ENCODE results near the gene KIF23.

KIF23 gene

DNA sequence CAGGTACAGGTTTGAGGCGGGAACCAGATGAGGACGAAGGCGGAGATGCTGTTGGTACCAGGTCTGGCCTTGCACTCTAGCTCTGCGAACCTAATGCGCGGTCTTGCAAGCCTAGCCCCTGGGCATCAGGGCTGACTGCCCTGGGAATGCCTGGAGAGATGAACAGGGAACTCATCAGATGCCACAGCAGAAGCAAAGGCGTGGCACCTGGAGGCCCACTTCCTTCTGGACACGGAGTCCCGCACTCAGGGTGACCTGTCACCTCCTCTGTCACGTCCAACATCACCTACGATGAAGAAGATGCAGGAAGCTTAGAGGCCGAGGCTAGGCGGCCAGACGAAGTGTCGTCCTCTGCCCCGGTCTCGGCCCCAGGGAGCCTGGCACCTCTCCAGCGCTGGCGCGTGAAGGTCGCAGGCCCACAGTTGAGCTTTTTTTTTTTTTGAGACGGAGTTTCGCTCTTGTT lies 47.9 kb downstream of the KIF23 start:
- no peak for DNase-seq
- Histone ChIP-seq H3K27me3 (ENCODE audit: insufficient read depth, low read depth, severe bottlenecking) (no peaks in the 10 kb centered on the region), H3K4me3 (ENCODE audit: low read depth, low read length) (peak overlapping the region; percentile 26), H3K27ac (no peak overlapping the region), H3K9me3 (ENCODE audit: severe bottlenecking) (no peaks in the 10 kb centered on the region), H3K36me3 (peaks cover 3% of the 10 kb centered on the region)
- TF ChIP-seq, protein P1, sequence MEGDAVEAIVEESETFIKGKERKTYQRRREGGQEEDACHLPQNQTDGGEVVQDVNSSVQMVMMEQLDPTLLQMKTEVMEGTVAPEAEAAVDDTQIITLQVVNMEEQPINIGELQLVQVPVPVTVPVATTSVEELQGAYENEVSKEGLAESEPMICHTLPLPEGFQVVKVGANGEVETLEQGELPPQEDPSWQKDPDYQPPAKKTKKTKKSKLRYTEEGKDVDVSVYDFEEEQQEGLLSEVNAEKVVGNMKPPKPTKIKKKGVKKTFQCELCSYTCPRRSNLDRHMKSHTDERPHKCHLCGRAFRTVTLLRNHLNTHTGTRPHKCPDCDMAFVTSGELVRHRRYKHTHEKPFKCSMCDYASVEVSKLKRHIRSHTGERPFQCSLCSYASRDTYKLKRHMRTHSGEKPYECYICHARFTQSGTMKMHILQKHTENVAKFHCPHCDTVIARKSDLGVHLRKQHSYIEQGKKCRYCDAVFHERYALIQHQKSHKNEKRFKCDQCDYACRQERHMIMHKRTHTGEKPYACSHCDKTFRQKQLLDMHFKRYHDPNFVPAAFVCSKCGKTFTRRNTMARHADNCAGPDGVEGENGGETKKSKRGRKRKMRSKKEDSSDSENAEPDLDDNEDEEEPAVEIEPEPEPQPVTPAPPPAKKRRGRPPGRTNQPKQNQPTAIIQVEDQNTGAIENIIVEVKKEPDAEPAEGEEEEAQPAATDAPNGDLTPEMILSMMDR (IDR thresholded peaks at IDR 0.05; ENCODE audit: low read depth, low read length), result no peak

DNA sequence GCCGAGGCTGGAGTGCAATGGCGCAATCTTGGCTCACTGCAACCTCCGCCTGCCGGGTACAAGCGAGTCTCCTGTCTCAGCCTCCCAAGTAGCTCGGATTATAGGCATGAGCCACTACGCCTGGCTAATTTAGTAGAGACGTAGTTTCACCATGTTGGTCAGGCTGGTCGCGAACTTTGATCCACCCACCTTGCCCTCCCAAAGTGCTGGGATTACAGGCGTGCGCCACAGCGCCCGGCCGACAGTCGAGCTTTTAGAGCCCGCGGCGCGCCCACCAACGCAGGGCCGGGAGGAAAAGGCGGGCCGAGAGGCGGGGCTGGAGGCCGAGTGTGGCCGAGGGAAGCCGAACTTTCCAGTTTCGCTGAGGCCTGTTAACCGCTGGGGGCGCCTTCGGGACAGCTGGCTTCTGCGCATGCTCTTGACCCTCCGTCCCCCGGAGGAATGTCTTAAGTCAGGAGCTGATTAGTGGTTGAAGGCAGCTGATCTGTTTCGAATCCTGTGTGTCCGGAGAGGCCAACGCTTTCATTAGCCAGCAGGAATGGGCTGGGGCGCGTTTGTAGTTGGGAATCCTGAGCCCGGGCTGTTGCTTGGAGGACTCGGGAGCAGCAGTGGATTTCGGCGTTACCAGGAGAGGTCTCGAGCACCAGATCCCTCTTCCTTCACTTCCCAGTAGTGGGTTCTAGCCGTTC lies 48.5 kb downstream of the KIF23 start:
- Histone ChIP-seq H3K27me3 (ENCODE audit: insufficient read depth, low read depth, severe bottlenecking) (no peaks in the 10 kb centered on the region), H3K36me3 (no peaks in the 10 kb centered on the region), H3K27ac (peak overlapping the region; percentile 88), H3K9me3 (ENCODE audit: severe bottlenecking) (no peaks in the 10 kb centered on the region), H3K4me3 (ENCODE audit: low read depth, low read length) (peak overlapping the region; percentile 61)
- TF ChIP-seq, protein P1 (IDR thresholded peaks at IDR 0.05; ENCODE audit: low read depth, low read length), result peak; percentile 90
- peak; percentile 96 for DNase-seq

DNA sequence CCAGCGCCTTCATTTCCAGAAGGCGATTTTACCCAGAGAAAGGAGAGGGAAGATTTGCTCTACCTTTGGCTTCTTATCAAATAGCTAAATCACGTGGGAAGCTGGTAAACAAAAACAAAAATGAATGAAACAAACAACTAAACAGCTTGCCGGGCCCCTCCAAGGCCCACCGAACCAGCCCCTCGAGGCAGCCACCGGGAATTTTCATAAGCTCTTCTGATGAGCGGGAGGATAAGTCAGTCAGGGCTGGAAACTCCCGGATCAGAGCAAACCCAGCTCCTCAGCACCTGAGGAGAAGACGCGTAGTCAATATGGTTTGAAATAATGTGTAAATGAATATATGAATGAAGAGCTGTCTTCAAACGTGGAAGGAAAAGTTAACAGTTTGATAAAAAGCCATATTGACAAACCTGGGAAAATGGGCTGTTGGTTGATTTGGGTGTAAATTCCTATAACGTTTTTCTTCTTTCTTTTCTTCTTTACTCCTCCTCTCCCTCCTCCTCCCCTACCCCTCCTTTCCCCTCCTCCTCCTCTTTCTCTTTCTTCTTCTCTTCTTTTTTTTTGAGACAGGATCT lies 49.1 kb downstream of the KIF23 start:
- peak; percentile 31 for DNase-seq
- Histone ChIP-seq H3K36me3 (no peaks in the 10 kb centered on the region), H3K27ac (peak overlapping the region; percentile 88), H3K4me3 (ENCODE audit: low read depth, low read length) (peak overlapping the region; percentile 61), H3K27me3 (ENCODE audit: insufficient read depth, low read depth, severe bottlenecking) (no peaks in the 10 kb centered on the region), H3K9me3 (ENCODE audit: severe bottlenecking) (no peaks in the 10 kb centered on the region)
- TF ChIP-seq, protein P1 (IDR thresholded peaks at IDR 0.05; ENCODE audit: low read depth, low read length), result no peak

DNA sequence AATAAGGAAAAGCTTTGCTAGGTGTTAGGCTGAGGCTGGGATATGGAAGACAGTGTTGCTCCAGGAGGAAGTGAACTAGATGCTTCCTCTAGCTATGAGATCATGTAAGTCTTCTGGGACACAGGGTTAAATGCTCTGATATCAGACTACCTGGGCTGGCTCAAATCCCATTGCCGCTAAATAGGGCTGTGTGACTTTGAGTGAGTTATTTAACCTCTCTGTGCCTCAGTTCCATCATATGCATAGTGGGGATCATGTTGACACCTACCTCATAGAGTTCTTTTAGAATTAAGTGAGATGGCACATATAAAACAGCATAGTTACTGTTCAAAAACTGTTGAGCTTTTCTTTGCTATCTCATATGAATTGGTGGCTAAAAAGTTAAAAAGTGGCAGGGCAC lies 51.1 kb downstream of the KIF23 start:
- H3K9me3 ChIP-seq (ENCODE audit: severe bottlenecking), result no peaks in the 10 kb centered on the region
- H3K36me3 ChIP-seq, result no peaks in the 10 kb centered on the region
- no peak for DNase-seq
- TF ChIP-seq, protein P1 (IDR thresholded peaks at IDR 0.05; ENCODE audit: low read depth, low read length), result no peak
- no peak overlapping the region for H3K27ac ChIP-seq
- H3K4me3 ChIP-seq (ENCODE audit: low read depth, low read length), result no peak overlapping the region
- H3K27me3 ChIP-seq (ENCODE audit: insufficient read depth, low read depth, severe bottlenecking), result no peaks in the 10 kb centered on the region

DNA sequence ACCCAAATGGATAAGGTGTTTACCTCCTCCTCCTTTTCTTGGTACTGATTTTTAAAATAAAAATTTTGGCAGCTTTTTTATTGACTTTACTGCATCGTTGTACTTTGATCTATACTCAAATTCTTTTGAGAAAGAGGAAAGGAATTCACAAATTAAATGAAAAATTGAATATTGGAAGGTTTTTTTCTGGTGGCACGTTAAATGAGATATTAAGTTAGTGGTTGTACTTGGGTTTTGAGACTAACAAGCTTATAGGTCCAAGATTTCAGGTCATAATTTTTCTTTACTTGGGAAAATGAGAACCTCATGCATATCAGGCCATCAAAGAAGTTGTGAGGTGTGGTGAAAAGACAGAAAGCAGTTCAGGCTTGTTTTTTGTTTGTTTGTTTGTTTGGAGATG lies 52.6 kb downstream of the KIF23 start:
- no peak overlapping the region for H3K27ac ChIP-seq
- H3K36me3 ChIP-seq, result no peaks in the 10 kb centered on the region
- no peaks in the 10 kb centered on the region for H3K9me3 ChIP-seq (ENCODE audit: severe bottlenecking)
- H3K4me3 ChIP-seq (ENCODE audit: low read depth, low read length), result no peak overlapping the region
- H3K27me3 ChIP-seq (ENCODE audit: insufficient read depth, low read depth, severe bottlenecking), result no peaks in the 10 kb centered on the region
- no peak for DNase-seq
- TF ChIP-seq, protein P1 (IDR thresholded peaks at IDR 0.05; ENCODE audit: low read depth, low read length), result no peak

Measured in WERI-Rb-1 (cell line).